K562 (cell line): Measurements from ENCODE around the gene PPP1R14C. TPM values are rescaled to one million over a fixed set of nuclear protein-coding genes. Genes with fewer than 3 reads are reported as not detected.

Source experiments
- CHD4 ChIP-seq: fragments of 200-600 bp; sonication (generic); IDR thresholded peaks from 3 replicates; pipeline ENCODE4 v1.6.1; 2012; ENCODE audit warnings: low read depth, mild to moderate bottlenecking, mixed read lengths, low read length, inconsistent platforms; ENCODE audit not compliant: insufficient read depth, insufficient replicate concordance, poor library complexity, severe bottlenecking
- CREB1 ChIP-seq, 2 experiments: sonication (generic) in 1 of 2; formaldehyde crosslinking in 1 of 2; IDR thresholded peaks; 2 replicates each; pipeline versions ENCODE4 v1.6.1 to v1.8.0; 2012 to 2022; ENCODE audit warnings: inconsistent platforms in 1 of 2, mild to moderate bottlenecking in 1 of 2, missing genetic modification reagents in 1 of 2, moderate library complexity in 1 of 2
- EP300 ChIP-seq: IDR thresholded peaks from 2 replicates; pipeline ENCODE4 v1.6.1; 2012; ENCODE audit warnings: low read length, improper control_type of control experiment
- FOS ChIP-seq: IDR thresholded peaks from 3 replicates; pipeline ENCODE4 v1.6.1; 2011; ENCODE audit not compliant: insufficient read length; ENCODE audit errors: extremely low read depth
- FOXJ2 ChIP-seq: fragments of 200-800 bp; sonication (Bioruptor generic); IDR thresholded peaks from 2 replicates; pipeline ENCODE4 v1.6.1; 2016; ENCODE audit warnings: missing genetic modification characterization, missing compliant biosample characterization
- KLF6 ChIP-seq: fragments of 250-450 bp; sonication (Bioruptor Pico); IDR thresholded peaks from 2 replicates; pipeline ENCODE4 v1.4.0; 2020; ENCODE audit warnings: mild to moderate bottlenecking, moderate library complexity, borderline replicate concordance
- NFRKB ChIP-seq: fragments of 450-650 bp; IDR thresholded peaks from 2 replicates; pipeline ENCODE4 v1.6.1; 2016; ENCODE audit warnings: low read depth
- POU5F1 ChIP-seq: fragments of 150-350 bp; IDR thresholded peaks from 2 replicates; pipeline ENCODE4 v1.6.1; 2014; ENCODE audit warnings: borderline replicate concordance, low read length, low read depth, mild to moderate bottlenecking; ENCODE audit not compliant: partially characterized antibody
- RAD51 ChIP-seq: fragments of 450-650 bp; IDR thresholded peaks from 2 replicates; pipeline ENCODE4 v1.7.1; 2016; ENCODE audit warnings: low read depth, mild to moderate bottlenecking, borderline replicate concordance
- RBM14 ChIP-seq: fragments of 200-400 bp; formaldehyde crosslinking; IDR thresholded peaks from 2 replicates; pipeline ENCODE4 v1.6.1; 2018; ENCODE audit warnings: low read depth, mild to moderate bottlenecking, low read length, moderate library complexity, borderline replicate concordance; ENCODE audit not compliant: insufficient read depth
- RNF219 ChIP-seq: fragments of 250-450 bp; sonication (Bioruptor Pico); IDR thresholded peaks from 2 replicates; pipeline ENCODE4 v1.5.0; 2022; ENCODE audit warnings: mild to moderate bottlenecking
- SMC3 ChIP-seq: conservative IDR thresholded peaks from 2 replicates; pipeline ENCODE4 v1.6.1; 2011; ENCODE audit warnings: low read depth, low read length, improper control_type of control experiment; ENCODE audit not compliant: insufficient read depth
- TCFL5 ChIP-seq: fragments of 250-450 bp; sonication (Bioruptor Pico); conservative IDR thresholded peaks from 2 replicates; pipeline ENCODE4 v1.6.1; 2021; ENCODE audit warnings: mild to moderate bottlenecking, moderate library complexity, matching md5 sums
- ZNF175 ChIP-seq: fragments of 200-800 bp; sonication (Bioruptor generic); IDR thresholded peaks from 2 replicates; pipeline ENCODE4 v1.6.1; 2016; ENCODE audit warnings: low read depth, mild to moderate bottlenecking, missing genetic modification characterization, missing compliant biosample characterization
- ZNF395 ChIP-seq: fragments of 200-800 bp; sonication (Bioruptor generic); IDR thresholded peaks from 2 replicates; pipeline ENCODE4 v1.6.1; 2017; ENCODE audit warnings: missing genetic modification characterization, missing compliant biosample characterization
- ZNF668 ChIP-seq: fragments of 250-450 bp; sonication (Bioruptor Pico); IDR thresholded peaks from 2 replicates; pipeline ENCODE4 v1.8.0; 2022; ENCODE audit warnings: mild to moderate bottlenecking, inconsistent platforms
- ZNF699 ChIP-seq: fragments of 250-450 bp; sonication (Bioruptor Pico); IDR thresholded peaks from 2 replicates; pipeline ENCODE4 v1.8.0; 2021; ENCODE audit warnings: mild to moderate bottlenecking, moderate library complexity; ENCODE audit not compliant: insufficient replicate concordance
- ZNF766 ChIP-seq: fragments of 200-800 bp; sonication (Bioruptor generic); conservative IDR thresholded peaks from 2 replicates; pipeline ENCODE4 v1.6.1; 2016; ENCODE audit warnings: missing genetic modification characterization, missing compliant biosample characterization
- polyA plus RNA-seq, 8 experiments: library from polyadenylated mRNA; depleted of rRNA in 4 of 8; stranded (reverse) in 5 of 8; unstranded in 3 of 8; fragments of >200 nt; fragmentation: Nextera tagmentation in 2 of 8; fragmentation: Illumina TruSeq in 1 of 8; extraction: Ambion mirVana in 2 of 8; extraction: Trizol in 1 of 8; gene quantifications; 2 replicates each; pipeline versions ENCODE4 v1.2.1 to v1.2.3, GENCODE V29; 2011 to 2014; ENCODE audit warnings: inconsistent platforms in 1 of 8, missing spikeins in 1 of 8
- total RNA-seq, 7 experiments: library from RNA; depleted of rRNA in 6 of 7; stranded (reverse); fragments of >200 nt in 6 of 7; fragmentation: Illumina TruSeq in 2 of 7; extraction: Trizol in 2 of 7; gene quantifications; 2 replicates each; pipeline versions ENCODE4 v1.2.1 to v1.2.3, GENCODE V29; 2011 to 2021; ENCODE audit warnings: low replicate concordance in 1 of 7
- TF ChIP-seq, protein P1 (sequence below): fragments of 250-450 bp; sonication (Bioruptor Pico); IDR thresholded peaks from 2 replicates; pipeline ENCODE4 v1.4.0; 2020; ENCODE audit warnings: mild to moderate bottlenecking
- TF ChIP-seq, protein P2 (sequence below): sonication (generic); formaldehyde crosslinking; IDR thresholded peaks from 2 replicates; pipeline ENCODE4 v1.8.1; 2023; ENCODE audit warnings: mild to moderate bottlenecking, missing genetic modification reagents

Gene PPP1R14C
- total and polyA plus RNA-seq, 9 of the 15 experiments (the other 6 are each of a cell fraction or from before 2014, with no cell fraction given) = 4.5 to 16.6 (median 11.9) TPM

- 0 out of 2 replicates have a peak, but pooled peaks have one; percentile 12 for TF ChIP-seq EP300
- peak; percentile 43 for TF ChIP-seq CHD4
- no peak for TF ChIP-seq FOS
- TF ChIP-seq KLF6 (CRISPR knock-in tag) = 0 out of 2 replicates have a peak, but pooled peaks have one; percentile 70
- TF ChIP-seq FOXJ2 (tag) = peak; percentile 47; the same call in 1 of the 2 replicates
- TF ChIP-seq, protein P1, sequence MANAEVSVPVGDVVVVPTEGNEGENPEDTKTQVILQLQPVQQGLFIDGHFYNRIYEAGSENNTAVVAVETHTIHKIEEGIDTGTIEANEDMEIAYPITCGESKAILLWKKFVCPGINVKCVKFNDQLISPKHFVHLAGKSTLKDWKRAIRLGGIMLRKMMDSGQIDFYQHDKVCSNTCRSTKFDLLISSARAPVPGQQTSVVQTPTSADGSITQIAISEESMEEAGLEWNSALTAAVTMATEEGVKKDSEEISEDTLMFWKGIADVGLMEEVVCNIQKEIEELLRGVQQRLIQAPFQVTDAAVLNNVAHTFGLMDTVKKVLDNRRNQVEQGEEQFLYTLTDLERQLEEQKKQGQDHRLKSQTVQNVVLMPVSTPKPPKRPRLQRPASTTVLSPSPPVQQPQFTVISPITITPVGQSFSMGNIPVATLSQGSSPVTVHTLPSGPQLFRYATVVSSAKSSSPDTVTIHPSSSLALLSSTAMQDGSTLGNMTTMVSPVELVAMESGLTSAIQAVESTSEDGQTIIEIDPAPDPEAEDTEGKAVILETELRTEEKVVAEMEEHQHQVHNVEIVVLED (CRISPR knock-in tag) = peak; percentile 1; the same call in 1 of the 2 replicates
- TF ChIP-seq ZNF395 = no peak
- peak; percentile 58 for TF ChIP-seq NFRKB
- no peak for TF ChIP-seq RAD51
- no peak for TF ChIP-seq ZNF668 (CRISPR knock-in tag)
- TF ChIP-seq ZNF766 = peak; percentile 17; the same call in 1 of the 2 replicates
- TF ChIP-seq, protein P2, sequence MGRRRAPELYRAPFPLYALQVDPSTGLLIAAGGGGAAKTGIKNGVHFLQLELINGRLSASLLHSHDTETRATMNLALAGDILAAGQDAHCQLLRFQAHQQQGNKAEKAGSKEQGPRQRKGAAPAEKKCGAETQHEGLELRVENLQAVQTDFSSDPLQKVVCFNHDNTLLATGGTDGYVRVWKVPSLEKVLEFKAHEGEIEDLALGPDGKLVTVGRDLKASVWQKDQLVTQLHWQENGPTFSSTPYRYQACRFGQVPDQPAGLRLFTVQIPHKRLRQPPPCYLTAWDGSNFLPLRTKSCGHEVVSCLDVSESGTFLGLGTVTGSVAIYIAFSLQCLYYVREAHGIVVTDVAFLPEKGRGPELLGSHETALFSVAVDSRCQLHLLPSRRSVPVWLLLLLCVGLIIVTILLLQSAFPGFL (CRISPR knock-in tag) = 0 out of 2 replicates have a peak, but pooled peaks have one; percentile 27
- no peak for TF ChIP-seq RBM14
- no peak for TF ChIP-seq SMC3
- TF ChIP-seq ZNF175 = peak; percentile 16; the same call in 1 of the 2 replicates
- no peak for TF ChIP-seq RNF219
- TF ChIP-seq TCFL5 (CRISPR knock-in tag) = no peak
- TF ChIP-seq CREB1 (IDR thresholded peaks at IDR 0.05) = no peak
- no peak; the same call in 1 of the 2 replicates for TF ChIP-seq CREB1 (CRISPR knock-in tag; IDR thresholded peaks at IDR 0.05)
- TF ChIP-seq ZNF699 (CRISPR knock-in tag) = no peak
- TF ChIP-seq POU5F1 = no peak
Measured at GRCh38 chr6:150272264-150272975, 129.6 kb downstream of the PPP1R14C start (continued).
